ENCODE measurements around the gene ATP13A4. TPM values are rescaled to one million over a fixed set of nuclear protein-coding genes. Genes with fewer than 3 reads are reported as not detected.

Gene ATP13A4
- total RNA-seq, 6 experiments from 2014 or later = 0.06 to 1.3 (median 0.61) TPM

DNA sequence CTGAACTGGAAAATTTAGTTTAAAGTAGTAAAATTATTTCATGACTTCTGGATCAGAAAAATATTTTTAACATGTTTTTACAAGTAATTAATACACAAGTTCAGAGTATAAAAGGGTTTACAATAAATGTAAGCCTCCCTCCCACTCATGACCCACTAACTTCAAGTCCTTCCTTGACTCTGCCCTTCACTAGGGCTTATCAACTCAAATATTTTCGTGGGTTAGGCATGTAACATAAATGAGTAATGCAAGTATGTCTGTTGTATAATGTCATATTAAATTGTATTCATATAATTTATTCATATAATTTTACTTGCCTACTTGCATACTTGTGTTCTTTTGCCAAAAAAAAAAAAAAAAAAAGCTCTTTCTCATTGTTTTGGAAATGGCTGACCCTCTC, 34.9 kb upstream of the ATP13A4 start:
- peaks cover 0 to 8% (median 3%) of the 10 kb centered on the region in 4 donors for H3K4me1 ChIP-seq
- ATAC-seq = no peak
- 37% methylated on average over 1 of the region's 1 CpG for WGBS (ENCODE audit: insufficient coverage, low coverage, low lambda C conversion rate, missing lambda C conversion rate)
- no peak for DNase-seq
- no peaks in the 10 kb centered on the region for H3K9me3 ChIP-seq
- no peaks in the 10 kb centered on the region for H3K36me3 ChIP-seq
- H3K27me3 ChIP-seq = no peaks in the 10 kb centered on the region
- H3K4me3 ChIP-seq = no peak overlapping the region
- no peak for TF ChIP-seq POLR2A (IDR thresholded peaks at IDR 0.05)
- TF ChIP-seq, protein P1, sequence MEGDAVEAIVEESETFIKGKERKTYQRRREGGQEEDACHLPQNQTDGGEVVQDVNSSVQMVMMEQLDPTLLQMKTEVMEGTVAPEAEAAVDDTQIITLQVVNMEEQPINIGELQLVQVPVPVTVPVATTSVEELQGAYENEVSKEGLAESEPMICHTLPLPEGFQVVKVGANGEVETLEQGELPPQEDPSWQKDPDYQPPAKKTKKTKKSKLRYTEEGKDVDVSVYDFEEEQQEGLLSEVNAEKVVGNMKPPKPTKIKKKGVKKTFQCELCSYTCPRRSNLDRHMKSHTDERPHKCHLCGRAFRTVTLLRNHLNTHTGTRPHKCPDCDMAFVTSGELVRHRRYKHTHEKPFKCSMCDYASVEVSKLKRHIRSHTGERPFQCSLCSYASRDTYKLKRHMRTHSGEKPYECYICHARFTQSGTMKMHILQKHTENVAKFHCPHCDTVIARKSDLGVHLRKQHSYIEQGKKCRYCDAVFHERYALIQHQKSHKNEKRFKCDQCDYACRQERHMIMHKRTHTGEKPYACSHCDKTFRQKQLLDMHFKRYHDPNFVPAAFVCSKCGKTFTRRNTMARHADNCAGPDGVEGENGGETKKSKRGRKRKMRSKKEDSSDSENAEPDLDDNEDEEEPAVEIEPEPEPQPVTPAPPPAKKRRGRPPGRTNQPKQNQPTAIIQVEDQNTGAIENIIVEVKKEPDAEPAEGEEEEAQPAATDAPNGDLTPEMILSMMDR (IDR thresholded peaks at IDR 0.05) = no peak
- intact Hi-C loops (cut with DNase I) = no loop called here
- H3K27ac ChIP-seq = no peak overlapping the region

DNA sequence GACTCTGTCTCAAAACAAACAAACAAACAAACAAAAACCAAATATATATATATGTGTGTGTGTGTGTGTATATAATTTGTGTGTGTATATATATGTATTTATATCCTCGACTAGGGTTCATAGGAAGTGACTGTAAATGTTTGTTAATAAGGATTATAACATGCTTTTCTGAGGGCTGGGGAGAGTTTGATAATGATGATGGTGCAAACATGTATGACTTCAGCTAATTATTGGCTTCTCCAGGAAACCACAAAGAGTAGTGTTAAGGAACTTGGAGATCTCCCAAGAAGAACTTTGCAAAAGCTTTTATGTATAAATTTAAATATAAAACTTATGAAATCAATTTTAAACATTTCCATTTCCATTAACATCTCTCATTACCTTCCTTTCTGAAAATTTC, 34.4 kb upstream of the ATP13A4 start:
- no peak for TF ChIP-seq POLR2A (IDR thresholded peaks at IDR 0.05)
- TF ChIP-seq, protein P1 (IDR thresholded peaks at IDR 0.05) = no peak
- Histone ChIP-seq H3K4me3 (no peak overlapping the region), H3K27ac (no peak overlapping the region), H3K4me1 (peaks cover 0 to 3% (median under 1%) of the 10 kb centered on the region in 4 donors), H3K36me3 (no peaks in the 10 kb centered on the region), H3K9me3 (no peaks in the 10 kb centered on the region), H3K27me3 (no peaks in the 10 kb centered on the region)
- 37% methylated on average over 1 of the region's 1 CpG for WGBS (ENCODE audit: insufficient coverage, low coverage, low lambda C conversion rate, missing lambda C conversion rate)
- DNase-seq (no peak), ATAC-seq (no peak)
- intact Hi-C loops (cut with DNase I) = no loop called here

DNA sequence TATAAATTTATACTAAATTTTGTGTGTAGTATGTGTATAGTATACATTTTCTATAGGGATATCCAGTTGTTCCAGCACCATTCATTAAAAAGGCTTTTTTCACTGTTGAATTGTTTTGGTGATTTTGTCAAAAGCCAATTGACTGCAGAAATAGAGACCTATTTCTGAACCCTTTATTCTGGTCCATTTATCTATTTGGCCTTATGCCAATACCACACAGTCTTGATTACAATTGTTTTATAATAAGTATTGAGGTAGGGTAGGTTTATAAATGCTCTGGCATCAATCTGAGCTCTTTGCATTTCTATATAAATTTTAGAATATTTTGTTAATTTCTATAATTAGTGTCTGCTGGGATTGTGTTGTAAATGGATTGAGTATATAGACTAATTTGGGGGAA, 31.8 kb upstream of the ATP13A4 start:
- H3K27me3 ChIP-seq = no peaks in the 10 kb centered on the region
- H3K27ac ChIP-seq = no peak overlapping the region
- no peaks in the 10 kb centered on the region for H3K9me3 ChIP-seq
- H3K4me3 ChIP-seq = no peak overlapping the region
- intact Hi-C loops (cut with DNase I) = no loop called here
- no peaks in the 10 kb centered on the region for H3K36me3 ChIP-seq
- no peaks in the 10 kb centered on the region for H3K4me1 ChIP-seq
- no peak for TF ChIP-seq POLR2A (IDR thresholded peaks at IDR 0.05)
- TF ChIP-seq, protein P1 (IDR thresholded peaks at IDR 0.05) = no peak
- ATAC-seq (no peak), DNase-seq (no peak)

DNA sequence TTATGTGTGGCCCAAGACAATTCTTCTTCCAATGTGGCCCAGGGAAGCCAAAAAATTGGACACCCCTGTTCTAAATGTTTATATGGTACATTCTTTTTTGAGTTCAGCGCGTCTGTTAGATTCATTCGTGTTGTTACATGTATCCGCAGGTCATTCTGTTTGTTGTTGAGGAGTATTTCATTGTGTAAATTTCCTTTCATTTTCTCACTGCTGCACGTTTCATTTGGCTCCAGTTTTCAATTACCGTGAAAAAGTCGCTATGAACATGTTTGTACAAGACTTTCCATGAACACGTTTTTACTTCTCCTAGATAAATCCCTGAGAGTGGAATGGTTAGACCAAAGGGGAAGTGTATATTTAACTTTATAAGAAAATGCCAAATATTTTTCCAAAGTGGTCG, 30.8 kb upstream of the ATP13A4 start:
- Histone ChIP-seq H3K27ac (no peak overlapping the region), H3K4me1 (no peaks in the 10 kb centered on the region), H3K4me3 (no peak overlapping the region), H3K27me3 (no peaks in the 10 kb centered on the region), H3K36me3 (no peaks in the 10 kb centered on the region), H3K9me3 (no peaks in the 10 kb centered on the region)
- intact Hi-C loops (cut with DNase I) = no loop called here
- WGBS (ENCODE audit: insufficient coverage, low coverage, low lambda C conversion rate, missing lambda C conversion rate) = 76% methylated on average over 9 of the region's 9 CpGs
- DNase-seq = no peak
- no peak for ATAC-seq
- TF ChIP-seq, protein P1 (IDR thresholded peaks at IDR 0.05) = no peak
- no peak for TF ChIP-seq POLR2A (IDR thresholded peaks at IDR 0.05)

DNA sequence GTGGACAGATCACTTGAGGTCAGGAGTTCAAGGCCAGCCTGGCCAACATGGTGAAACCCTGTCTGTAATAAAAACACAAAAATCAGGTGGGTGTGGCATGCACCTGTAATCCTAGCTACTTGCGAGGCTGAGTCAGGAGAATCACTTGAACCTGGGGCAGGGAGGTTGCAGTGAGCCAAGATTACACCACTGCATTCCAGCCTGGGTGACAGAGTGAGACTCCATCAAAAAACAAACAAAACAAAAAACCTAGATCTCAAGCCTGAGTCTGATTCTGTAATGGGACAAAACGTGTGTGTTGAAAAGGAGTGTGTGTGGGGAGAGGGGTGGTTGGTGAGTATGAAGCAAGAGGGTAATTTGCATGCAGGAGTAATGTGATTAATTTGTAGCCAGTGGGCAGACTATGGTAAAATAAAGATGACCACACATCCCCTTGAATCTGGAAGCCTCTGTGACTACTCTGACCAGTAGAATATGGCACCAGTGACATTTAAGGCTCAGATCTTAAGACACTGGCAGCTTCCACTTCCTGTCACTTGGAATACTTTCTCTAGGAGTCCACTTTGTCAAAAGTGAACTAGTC, 19.9 kb upstream of the ATP13A4 start:
- no peaks in the 10 kb centered on the region for H3K4me1 ChIP-seq
- DNase-seq = no peak
- WGBS (ENCODE audit: insufficient coverage, low coverage, low lambda C conversion rate, missing lambda C conversion rate) = 20% methylated on average over 2 of the region's 2 CpGs

More for the DNA sequence above, 19.9 kb upstream of the ATP13A4 start:
- intact Hi-C loops (cut with DNase I) = loop anchor here (10.0 kb wide), 2 partner anchors 110 to 760 kb away; no protein-coding TSS in a partner anchor
- Histone ChIP-seq H3K27ac (no peak overlapping the region), H3K36me3 (no peaks in the 10 kb centered on the region), H3K4me3 (no peak overlapping the region), H3K27me3 (no peaks in the 10 kb centered on the region), H3K9me3 (no peaks in the 10 kb centered on the region)
- no peak for ATAC-seq
- TF ChIP-seq, protein P1 (IDR thresholded peaks at IDR 0.05) = no peak

Measured in right lobe of liver (tissue), 6 donors.